Loucy (cell line): ENCODE measurements around the gene DGKI.

ENCODE experiments used
- H2AFZ ChIP-seq: fragments of 200-600 bp; sonication (generic); 2 replicates; pipeline ENCODE4 v1.6.0; 2016; ENCODE audit warnings: antibody characterized with exemption, mild to moderate bottlenecking, low read length, moderate library complexity
- H3F3A ChIP-seq: fragments of 200-600 bp; 2 replicates; pipeline ENCODE4 v1.6.0; 2016; ENCODE audit warnings: antibody characterized with exemption, low read depth, mild to moderate bottlenecking
- H3K27me3 ChIP-seq: fragments of 200-600 bp; sonication (generic); 2 replicates; pipeline ENCODE4 v1.6.1; 2014; ENCODE audit warnings: low read length, mild to moderate bottlenecking; ENCODE audit not compliant: insufficient read depth, poor library complexity, severe bottlenecking
- H3K36me3 ChIP-seq: fragments of 200-600 bp; sonication (generic); 2 replicates; pipeline ENCODE4 v1.6.1; 2016; ENCODE audit warnings: low read length; ENCODE audit not compliant: insufficient read depth
- H3K4me1 ChIP-seq: fragments of 200-600 bp; sonication (generic); 2 replicates; pipeline ENCODE4 v1.5.1; 2014; ENCODE audit warnings: low read length, mild to moderate bottlenecking; ENCODE audit not compliant: insufficient read depth, poor library complexity, severe bottlenecking
- H3K4me2 ChIP-seq: fragments of 200-600 bp; sonication (generic); 2 replicates; pipeline ENCODE4 v1.6.0; 2014; ENCODE audit warnings: antibody characterized with exemption, low read length, low read depth, mild to moderate bottlenecking; ENCODE audit not compliant: poor library complexity, severe bottlenecking
- H3K4me3 ChIP-seq: fragments of 200-600 bp; sonication (generic); 2 replicates; pipeline ENCODE4 v1.5.1; 2014; ENCODE audit warnings: low read length, mild to moderate bottlenecking, mixed read lengths; ENCODE audit not compliant: poor library complexity, severe bottlenecking
- H3K79me2 ChIP-seq: fragments of 200-600 bp; sonication (generic); 2 replicates; pipeline ENCODE4 v1.6.1; 2014; ENCODE audit warnings: low read length; ENCODE audit not compliant: insufficient read depth
- H3K9ac ChIP-seq: fragments of 200-600 bp; sonication (generic); 2 replicates; pipeline ENCODE4 v1.6.0; 2014; ENCODE audit warnings: mild to moderate bottlenecking, low read depth, low read length, moderate library complexity; ENCODE audit not compliant: poor library complexity, severe bottlenecking
- H3K9me2 ChIP-seq: fragments of 200-600 bp; sonication (generic); replicated peaks from 2 replicates; pipeline ENCODE4 v1.6.1; 2016; ENCODE audit warnings: low read depth, low read length, mixed read lengths
- H3K9me3 ChIP-seq: fragments of 200-600 bp; sonication (generic); 2 replicates; pipeline ENCODE4 v1.6.1; 2014; ENCODE audit warnings: mild to moderate bottlenecking, antibody characterized with exemption, low read length, low read depth; ENCODE audit not compliant: insufficient read depth
- H4K20me1 ChIP-seq: fragments of 200-600 bp; sonication (generic); 2 replicates; pipeline ENCODE4 v1.6.0; 2014; ENCODE audit warnings: antibody characterized with exemption, low read length, mild to moderate bottlenecking; ENCODE audit not compliant: insufficient read depth, poor library complexity, severe bottlenecking
- EZH2phosphoT487 ChIP-seq: fragments of 200-600 bp; IDR thresholded peaks from 2 replicates; pipeline ENCODE4 v1.6.1; 2018; ENCODE audit warnings: antibody characterized with exemption, mild to moderate bottlenecking, moderate library complexity, borderline replicate concordance
- TF ChIP-seq, protein P1 (sequence below): fragments of 200-600 bp; sonication (generic); conservative IDR thresholded peaks from 2 replicates; pipeline ENCODE4 v1.5.1; 2014; ENCODE audit warnings: mild to moderate bottlenecking, antibody characterized with exemption, low read length

DGKI gene

DNA sequence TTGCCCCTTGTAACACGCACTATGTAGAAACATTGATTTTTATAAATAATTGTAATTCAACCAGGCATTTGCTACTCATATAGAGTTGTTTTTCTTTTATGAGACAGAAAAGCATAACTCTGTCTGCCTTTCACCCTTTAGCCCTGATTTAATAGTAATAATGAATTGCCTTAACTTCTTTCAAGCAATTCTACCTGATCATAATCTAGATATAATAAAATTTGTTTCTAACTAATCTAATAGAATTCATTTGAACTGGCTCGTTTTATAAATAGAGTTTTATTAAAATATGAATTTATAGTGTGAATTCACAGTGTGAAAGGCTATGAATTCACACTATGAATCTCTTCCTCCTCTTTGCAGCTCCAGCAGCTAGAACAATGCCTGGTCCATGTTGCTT, 319.1 kb downstream of the DGKI start:
- Histone ChIP-seq H3K79me2 (no peaks in the 10 kb centered on the region), H2AFZ (no peak overlapping the region), H3K4me1 (no peaks in the 10 kb centered on the region), H3K9ac (no peak overlapping the region), H4K20me1 (no peaks in the 10 kb centered on the region), H3K4me3 (no peak overlapping the region), H3K4me2 (no peak overlapping the region), H3F3A (no peaks in the 10 kb centered on the region), H3K9me3 (no peaks in the 10 kb centered on the region), H3K9me2 (no peaks in the 10 kb centered on the region), H3K27me3 (no peaks in the 10 kb centered on the region), H3K36me3 (no peaks in the 10 kb centered on the region)
- TF ChIP-seq, protein P1, sequence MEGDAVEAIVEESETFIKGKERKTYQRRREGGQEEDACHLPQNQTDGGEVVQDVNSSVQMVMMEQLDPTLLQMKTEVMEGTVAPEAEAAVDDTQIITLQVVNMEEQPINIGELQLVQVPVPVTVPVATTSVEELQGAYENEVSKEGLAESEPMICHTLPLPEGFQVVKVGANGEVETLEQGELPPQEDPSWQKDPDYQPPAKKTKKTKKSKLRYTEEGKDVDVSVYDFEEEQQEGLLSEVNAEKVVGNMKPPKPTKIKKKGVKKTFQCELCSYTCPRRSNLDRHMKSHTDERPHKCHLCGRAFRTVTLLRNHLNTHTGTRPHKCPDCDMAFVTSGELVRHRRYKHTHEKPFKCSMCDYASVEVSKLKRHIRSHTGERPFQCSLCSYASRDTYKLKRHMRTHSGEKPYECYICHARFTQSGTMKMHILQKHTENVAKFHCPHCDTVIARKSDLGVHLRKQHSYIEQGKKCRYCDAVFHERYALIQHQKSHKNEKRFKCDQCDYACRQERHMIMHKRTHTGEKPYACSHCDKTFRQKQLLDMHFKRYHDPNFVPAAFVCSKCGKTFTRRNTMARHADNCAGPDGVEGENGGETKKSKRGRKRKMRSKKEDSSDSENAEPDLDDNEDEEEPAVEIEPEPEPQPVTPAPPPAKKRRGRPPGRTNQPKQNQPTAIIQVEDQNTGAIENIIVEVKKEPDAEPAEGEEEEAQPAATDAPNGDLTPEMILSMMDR, result no peak
- no peak for TF ChIP-seq EZH2phosphoT487

DNA sequence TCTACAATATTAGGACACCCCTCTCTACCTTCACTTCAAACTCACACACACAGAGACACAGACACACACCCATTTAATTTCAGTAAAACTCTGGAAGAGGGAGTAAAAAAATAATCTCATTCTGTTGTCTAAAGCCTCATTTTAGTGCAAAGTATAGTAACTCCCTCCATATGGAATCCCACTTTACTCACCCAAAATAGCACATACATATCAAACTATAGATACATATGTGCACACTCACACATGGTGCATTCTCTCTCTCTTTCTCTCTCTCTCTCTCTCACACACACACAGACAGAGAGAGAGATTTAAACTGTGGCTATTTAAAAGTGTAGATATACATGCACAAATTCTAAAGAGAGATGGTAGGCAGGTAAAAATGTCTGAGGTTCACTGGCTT, 323.6 kb downstream of the DGKI start:
- H3K4me2 ChIP-seq, result no peak overlapping the region
- no peaks in the 10 kb centered on the region for H3K9me3 ChIP-seq
- TF ChIP-seq, protein P1, result no peak
- H3K9me2 ChIP-seq, result no peaks in the 10 kb centered on the region; the same call in 1 of the 2 replicates
- H3K36me3 ChIP-seq, result no peaks in the 10 kb centered on the region
- H3K4me3 ChIP-seq, result no peak overlapping the region
- no peaks in the 10 kb centered on the region for H3K27me3 ChIP-seq
- H3K9ac ChIP-seq, result no peak overlapping the region
- H2AFZ ChIP-seq, result no peak overlapping the region
- H4K20me1 ChIP-seq, result no peaks in the 10 kb centered on the region
- H3K79me2 ChIP-seq, result no peaks in the 10 kb centered on the region
- no peaks in the 10 kb centered on the region for H3K4me1 ChIP-seq
- no peaks in the 10 kb centered on the region for H3F3A ChIP-seq

DNA sequence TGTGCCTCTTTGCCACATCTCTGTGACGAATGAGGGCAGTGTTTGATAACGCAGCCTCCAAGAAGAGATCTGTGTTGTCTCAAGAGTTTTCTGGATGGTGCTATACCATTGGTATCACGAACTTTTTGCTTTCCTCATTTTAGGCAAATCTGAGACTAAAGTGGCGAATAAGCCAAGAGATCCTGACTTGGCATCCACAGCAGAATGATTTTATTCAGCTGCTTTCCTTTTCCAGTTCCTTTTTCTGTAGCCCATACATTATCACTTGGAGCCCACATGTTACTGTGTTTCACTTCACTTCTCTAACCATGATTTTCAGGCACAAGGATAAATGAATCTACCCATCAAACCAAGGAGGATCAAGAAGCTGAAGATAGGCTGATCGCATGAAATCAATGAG, 325.3 kb downstream of the DGKI start:
- peaks cover 4% of the 10 kb centered on the region; the same call in 1 of the 2 replicates for H3K9me3 ChIP-seq
- H3K4me1 ChIP-seq, result no peaks in the 10 kb centered on the region
- no peak overlapping the region for H3K4me2 ChIP-seq
- no peak for TF ChIP-seq EZH2phosphoT487
- TF ChIP-seq, protein P1, result no peak
- H3K79me2 ChIP-seq, result no peaks in the 10 kb centered on the region
- no peak overlapping the region for H2AFZ ChIP-seq
- H4K20me1 ChIP-seq, result no peaks in the 10 kb centered on the region
- no peak overlapping the region for H3K4me3 ChIP-seq
- no peaks in the 10 kb centered on the region for H3K27me3 ChIP-seq
- H3K36me3 ChIP-seq, result no peaks in the 10 kb centered on the region
- H3F3A ChIP-seq, result no peaks in the 10 kb centered on the region
- no peaks in the 10 kb centered on the region; the same call in 1 of the 2 replicates for H3K9me2 ChIP-seq
- no peak overlapping the region for H3K9ac ChIP-seq
